HG03457 (cell line): ENCODE measurements around the gene GJD4.

Source experiments
- ATAC-seq: cut with Tn5 transposase; IDR thresholded peaks from one replicate; pipeline ENCODE4 v1.9.1; 2021; ENCODE audit warnings: moderate number of reproducible peaks; ENCODE audit not compliant: unreplicated experiment

GJD4 gene

GRCh38 chr10:35605191-35605590 is at the start of gene GJD4:
GJD4 (plus strand) TSS chr10:35605341; CDS start chr10:35605568, 227 bp downstream.
- ATAC-seq, result no peak

GRCh38 chr10:35555962-35556930 is 48.9 kb upstream of the GJD4 start:
- no peak for ATAC-seq

GRCh38 chr10:35558276-35558675 is 46.9 kb upstream of the GJD4 start:
- no peak for ATAC-seq

- no peak for ATAC-seq
These were observed 45.7 kb upstream of the GJD4 start for GRCh38 chr10:35559416-35559815.

- no peak for ATAC-seq
These were observed 43.4 kb upstream of the GJD4 start for GRCh38 chr10:35561715-35562114.

- ATAC-seq, result no peak
These were observed 42.7 kb upstream of the GJD4 start for GRCh38 chr10:35562427-35562826.

- ATAC-seq, result no peak
These were observed 41.8 kb upstream of the GJD4 start for GRCh38 chr10:35563261-35563891.

GRCh38 chr10:35564341-35564968 is 40.7 kb upstream of the GJD4 start:
- ATAC-seq, result no peak

- ATAC-seq, result no peak
These were observed 39.5 kb upstream of the GJD4 start for GRCh38 chr10:35565602-35566081.

- no peak for ATAC-seq
These were observed 37.2 kb upstream of the GJD4 start for GRCh38 chr10:35567951-35568350.

- no peak for ATAC-seq
These were observed 36.6 kb upstream of the GJD4 start for GRCh38 chr10:35568483-35569015.

- ATAC-seq, result no peak
These were observed 35.9 kb upstream of the GJD4 start for GRCh38 chr10:35569111-35569707.

- ATAC-seq, result no peak
These were observed 35.3 kb upstream of the GJD4 start for GRCh38 chr10:35569836-35570235.

- ATAC-seq, result no peak
These were observed 34.7 kb upstream of the GJD4 start for GRCh38 chr10:35570397-35570796.

- no peak for ATAC-seq
These were observed 32.6 kb upstream of the GJD4 start for GRCh38 chr10:35572583-35572982.

- no peak for ATAC-seq
These were observed 31.3 kb upstream of the GJD4 start for GRCh38 chr10:35573796-35574195.

- no peak for ATAC-seq
These were observed 30.2 kb upstream of the GJD4 start for GRCh38 chr10:35574924-35575352.

GRCh38 chr10:35575640-35576039 is 29.5 kb upstream of the GJD4 start:
- ATAC-seq, result no peak

- no peak for ATAC-seq
These were observed 28.4 kb upstream of the GJD4 start for GRCh38 chr10:35576730-35577129.

GRCh38 chr10:35577926-35578617 is 27.1 kb upstream of the GJD4 start:
- ATAC-seq, result no peak
